ENCODE measurements around the gene FGF18.

DNA sequence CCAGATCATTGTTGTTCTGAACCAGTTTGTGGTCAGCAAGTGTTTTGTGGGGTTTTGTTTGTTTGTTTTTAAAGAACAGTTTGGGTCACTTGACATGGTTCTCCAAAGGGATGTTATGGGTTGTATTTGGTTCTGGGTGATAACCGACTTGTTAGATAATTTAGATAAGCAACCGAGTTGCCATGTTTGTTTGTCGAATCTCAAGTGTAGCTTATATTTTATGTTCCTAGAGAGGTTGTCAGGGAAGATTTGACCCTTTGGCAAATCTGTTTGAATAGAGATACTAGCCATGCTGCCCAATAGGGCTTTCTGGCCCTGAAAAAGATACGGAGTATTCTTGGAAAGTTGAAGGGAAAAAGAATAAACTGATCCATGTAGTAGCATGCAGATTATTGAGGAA, 12.2 kb upstream of the FGF18 start:
- TF ChIP-seq, protein P1, sequence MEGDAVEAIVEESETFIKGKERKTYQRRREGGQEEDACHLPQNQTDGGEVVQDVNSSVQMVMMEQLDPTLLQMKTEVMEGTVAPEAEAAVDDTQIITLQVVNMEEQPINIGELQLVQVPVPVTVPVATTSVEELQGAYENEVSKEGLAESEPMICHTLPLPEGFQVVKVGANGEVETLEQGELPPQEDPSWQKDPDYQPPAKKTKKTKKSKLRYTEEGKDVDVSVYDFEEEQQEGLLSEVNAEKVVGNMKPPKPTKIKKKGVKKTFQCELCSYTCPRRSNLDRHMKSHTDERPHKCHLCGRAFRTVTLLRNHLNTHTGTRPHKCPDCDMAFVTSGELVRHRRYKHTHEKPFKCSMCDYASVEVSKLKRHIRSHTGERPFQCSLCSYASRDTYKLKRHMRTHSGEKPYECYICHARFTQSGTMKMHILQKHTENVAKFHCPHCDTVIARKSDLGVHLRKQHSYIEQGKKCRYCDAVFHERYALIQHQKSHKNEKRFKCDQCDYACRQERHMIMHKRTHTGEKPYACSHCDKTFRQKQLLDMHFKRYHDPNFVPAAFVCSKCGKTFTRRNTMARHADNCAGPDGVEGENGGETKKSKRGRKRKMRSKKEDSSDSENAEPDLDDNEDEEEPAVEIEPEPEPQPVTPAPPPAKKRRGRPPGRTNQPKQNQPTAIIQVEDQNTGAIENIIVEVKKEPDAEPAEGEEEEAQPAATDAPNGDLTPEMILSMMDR (IDR thresholded peaks at IDR 0.05), result no peak
- TF ChIP-seq POLR2A (IDR thresholded peaks at IDR 0.05), result no peak
